Measurements from ENCODE around the gene ACIN1.

The ACIN1 gene

DNA sequence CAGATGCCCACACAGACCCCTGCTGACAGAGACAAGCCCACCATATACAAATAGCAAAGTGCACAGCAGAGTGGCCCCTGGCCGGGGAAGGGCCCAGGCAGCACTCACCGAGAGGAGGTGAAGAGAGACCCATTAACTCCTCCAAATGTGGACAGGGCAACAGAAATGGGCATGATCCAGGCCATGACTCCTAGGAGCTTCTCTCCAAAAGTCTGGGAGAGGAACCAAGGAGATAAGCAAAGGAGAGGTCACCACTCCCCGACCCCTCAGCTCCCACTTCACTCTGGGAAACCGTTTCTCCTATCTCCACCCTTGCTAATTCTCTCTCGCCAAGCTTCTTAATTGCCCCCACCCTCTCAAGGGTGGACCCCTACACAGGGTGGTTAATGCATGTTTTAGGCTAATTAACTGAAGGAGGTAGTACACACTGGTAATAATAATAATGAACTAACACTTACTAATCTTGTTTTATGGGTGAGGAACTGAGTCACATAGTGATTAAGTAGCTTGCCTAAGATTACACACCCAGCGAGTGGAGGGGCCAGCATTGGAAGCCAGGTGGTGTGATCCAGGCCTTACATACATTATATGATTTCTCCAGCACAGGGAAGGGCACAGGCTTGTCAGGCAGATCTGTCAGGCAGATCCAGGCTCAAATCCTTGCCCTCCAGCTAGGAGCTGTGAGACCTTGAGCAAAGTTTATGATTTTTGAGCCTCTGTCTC lies 43.0 kb upstream of the ACIN1 start:
- TF ChIP-seq, protein P1, sequence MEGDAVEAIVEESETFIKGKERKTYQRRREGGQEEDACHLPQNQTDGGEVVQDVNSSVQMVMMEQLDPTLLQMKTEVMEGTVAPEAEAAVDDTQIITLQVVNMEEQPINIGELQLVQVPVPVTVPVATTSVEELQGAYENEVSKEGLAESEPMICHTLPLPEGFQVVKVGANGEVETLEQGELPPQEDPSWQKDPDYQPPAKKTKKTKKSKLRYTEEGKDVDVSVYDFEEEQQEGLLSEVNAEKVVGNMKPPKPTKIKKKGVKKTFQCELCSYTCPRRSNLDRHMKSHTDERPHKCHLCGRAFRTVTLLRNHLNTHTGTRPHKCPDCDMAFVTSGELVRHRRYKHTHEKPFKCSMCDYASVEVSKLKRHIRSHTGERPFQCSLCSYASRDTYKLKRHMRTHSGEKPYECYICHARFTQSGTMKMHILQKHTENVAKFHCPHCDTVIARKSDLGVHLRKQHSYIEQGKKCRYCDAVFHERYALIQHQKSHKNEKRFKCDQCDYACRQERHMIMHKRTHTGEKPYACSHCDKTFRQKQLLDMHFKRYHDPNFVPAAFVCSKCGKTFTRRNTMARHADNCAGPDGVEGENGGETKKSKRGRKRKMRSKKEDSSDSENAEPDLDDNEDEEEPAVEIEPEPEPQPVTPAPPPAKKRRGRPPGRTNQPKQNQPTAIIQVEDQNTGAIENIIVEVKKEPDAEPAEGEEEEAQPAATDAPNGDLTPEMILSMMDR (conservative IDR thresholded peaks at IDR 0.05; ENCODE audit: low read length): no peak
- H3K4me3 ChIP-seq (ENCODE audit: low read length): no peak overlapping the region
- DNase-seq (ENCODE audit: low read depth): no peak

DNA sequence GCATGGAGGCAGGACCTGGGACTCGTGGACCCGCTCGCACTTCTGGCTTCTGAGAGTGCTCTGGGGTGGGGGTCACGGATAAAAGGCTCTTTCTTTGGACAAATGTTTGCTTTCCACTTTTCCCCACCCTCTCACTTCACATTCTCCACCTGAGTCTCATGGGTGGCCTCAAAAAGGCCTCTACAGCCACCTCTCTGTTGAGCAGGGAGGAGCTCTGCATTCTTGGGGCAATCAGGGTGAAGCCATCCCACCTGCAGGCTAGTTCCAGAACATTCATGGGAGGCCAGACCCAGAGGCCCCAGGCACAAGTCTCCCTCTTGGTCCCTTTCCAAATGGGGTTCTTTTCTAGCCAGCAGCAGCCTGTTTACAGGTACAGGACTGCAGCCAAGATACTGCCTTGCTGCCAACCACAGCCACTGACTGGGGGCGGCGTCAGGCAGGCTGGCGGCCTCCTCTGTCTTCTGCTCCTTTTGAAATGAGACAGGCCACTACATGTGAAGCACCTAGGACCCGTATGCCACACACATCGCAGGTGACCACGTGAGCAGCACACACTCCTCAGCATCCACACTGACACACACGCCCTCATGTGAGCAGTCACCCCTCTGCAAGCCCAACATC lies 42.4 kb upstream of the ACIN1 start:
- H3K4me3 ChIP-seq (ENCODE audit: low read length): no peak overlapping the region
- no peak for DNase-seq (ENCODE audit: low read depth)
- TF ChIP-seq, protein P1 (conservative IDR thresholded peaks at IDR 0.05; ENCODE audit: low read length): no peak

DNA sequence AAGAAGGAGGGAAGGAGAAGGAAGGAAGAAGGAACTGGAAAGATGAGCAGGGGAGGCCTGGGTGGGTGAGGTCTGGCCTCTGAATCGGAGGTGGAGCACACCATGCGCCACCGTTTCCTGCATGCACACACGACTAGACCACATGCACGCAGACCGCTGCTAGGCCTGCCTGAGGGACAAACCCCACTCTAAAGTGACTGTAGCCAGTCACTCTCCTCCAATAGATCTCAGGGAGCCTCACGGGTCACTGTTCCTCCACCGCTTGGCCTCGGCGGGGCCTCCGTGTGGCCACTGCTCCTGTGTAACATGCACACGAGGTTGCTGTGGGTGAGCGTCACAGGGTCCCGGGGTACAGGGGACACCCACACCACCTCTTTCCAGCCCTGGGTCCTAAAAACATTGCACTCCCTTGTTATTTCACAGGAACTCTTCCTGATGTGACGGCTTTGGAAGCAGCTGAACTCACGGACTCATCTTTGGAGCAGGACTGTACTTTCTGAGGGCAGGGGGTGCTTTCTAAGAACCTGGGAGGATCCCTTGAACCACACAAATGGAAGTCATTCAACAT lies 41.7 kb upstream of the ACIN1 start:
- no peak overlapping the region for H3K4me3 ChIP-seq (ENCODE audit: low read length)
- TF ChIP-seq, protein P1 (conservative IDR thresholded peaks at IDR 0.05; ENCODE audit: low read length): no peak
- no peak for DNase-seq (ENCODE audit: low read depth)

DNA sequence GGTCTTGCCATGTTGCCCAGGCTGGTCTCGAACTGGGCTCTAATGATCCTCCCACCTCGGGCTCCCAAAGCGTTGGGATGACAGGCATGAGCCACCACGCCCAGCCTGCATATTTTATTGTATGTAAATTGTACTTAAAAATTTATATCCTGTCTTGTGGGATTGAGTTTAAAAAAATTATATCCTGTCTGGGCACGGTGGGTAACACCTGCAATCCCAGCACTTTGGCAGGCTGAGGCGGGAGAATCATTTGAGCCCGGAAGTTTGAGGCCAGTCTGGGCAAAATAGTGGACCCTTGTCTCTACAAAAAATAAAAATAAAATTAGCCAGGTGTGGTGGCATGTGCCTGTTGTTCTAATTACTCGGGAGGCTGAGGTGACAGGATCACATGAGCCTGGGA lies 38.0 kb upstream of the ACIN1 start:
- TF ChIP-seq, protein P1 (conservative IDR thresholded peaks at IDR 0.05; ENCODE audit: low read length): no peak
- DNase-seq (ENCODE audit: low read depth): no peak
- H3K4me3 ChIP-seq (ENCODE audit: low read length): no peak overlapping the region

DNA sequence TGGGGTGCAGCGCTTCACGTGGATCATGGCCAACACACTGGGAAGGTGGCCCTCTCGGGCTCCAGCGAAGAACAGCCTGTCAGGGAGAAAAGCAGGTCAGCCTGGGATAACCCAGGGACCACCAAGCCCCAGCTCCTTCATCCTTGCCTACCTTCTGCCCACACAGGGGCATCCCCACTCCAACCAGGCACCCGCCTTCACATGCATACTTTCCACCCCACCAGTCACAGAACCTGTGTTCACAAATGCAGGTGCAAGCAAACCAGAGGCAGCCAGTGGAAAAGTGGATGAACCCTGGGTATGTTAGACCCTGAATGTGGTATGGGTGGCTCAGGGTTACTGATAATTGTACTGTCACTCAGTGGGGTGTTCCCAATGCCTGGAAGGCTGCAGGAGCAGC lies 36.5 kb upstream of the ACIN1 start:
- TF ChIP-seq, protein P1 (conservative IDR thresholded peaks at IDR 0.05; ENCODE audit: low read length): no peak
- no peak overlapping the region for H3K4me3 ChIP-seq (ENCODE audit: low read length)
- no peak for DNase-seq (ENCODE audit: low read depth)

DNA sequence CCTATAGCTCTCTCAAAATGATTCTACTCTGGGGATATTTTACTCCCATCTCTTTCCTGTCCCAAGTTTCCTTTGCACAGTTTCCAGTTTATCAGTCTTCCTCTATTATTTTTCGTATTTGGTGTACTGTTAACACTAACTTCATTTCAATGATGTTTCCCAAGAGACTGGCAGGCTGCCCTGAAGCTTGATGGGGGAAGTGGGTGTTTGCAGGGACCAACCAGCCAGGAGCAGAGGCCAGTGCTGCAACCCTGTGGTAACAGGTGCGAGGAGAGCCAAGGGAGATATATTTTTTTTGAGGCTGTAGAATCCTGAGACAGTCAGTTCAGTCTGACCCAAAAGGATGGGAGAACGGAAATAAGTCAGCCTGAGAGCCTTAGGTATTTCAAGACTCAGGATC lies 35.9 kb upstream of the ACIN1 start:
- no peak overlapping the region for H3K4me3 ChIP-seq (ENCODE audit: low read length)
- DNase-seq (ENCODE audit: low read depth): no peak
- TF ChIP-seq, protein P1 (conservative IDR thresholded peaks at IDR 0.05; ENCODE audit: low read length): no peak

All from AG10803 (cell line).